Lung (tissue), 12 donors: ENCODE results near the gene GNAL. TPM values are rescaled to one million over a fixed set of nuclear protein-coding genes. Genes with fewer than 3 reads are reported as not detected.

Source experiments
- ATAC-seq: fragments of 200-7000 bp; cut with Tn5 transposase; one replicate; pipeline ENCODE4 v1.9.1; 2020; ENCODE audit warnings: moderate number of reproducible peaks; ENCODE audit not compliant: insufficient read depth, low FRiP score
- DNase-seq, 3 donors: peaks; one replicate each; pipeline ENCODE4 v3.0.0-alpha.2; 2013 to 2017
- H3K27ac ChIP-seq, 2 donors: one replicate each; pipeline ENCODE4 v1.5.1; 2013; ENCODE audit warnings: mild to moderate bottlenecking in 2 of 2, moderate library complexity in 2 of 2, control low read depth in 1 of 2, inconsistent platforms in 1 of 2, low read depth in 1 of 2, low read length in 1 of 2
- H3K27me3 ChIP-seq, 3 donors: one replicate each; pipeline ENCODE4 v1.5.1; 2013; ENCODE audit warnings: low read length in 2 of 3; ENCODE audit not compliant: control insufficient read depth in 3 of 3, insufficient read depth in 3 of 3
- H3K36me3 ChIP-seq, 4 donors: one replicate each; pipeline ENCODE4 v1.5.1; 2013; ENCODE audit warnings: low read length in 4 of 4, mild to moderate bottlenecking in 1 of 4, moderate library complexity in 1 of 4; ENCODE audit not compliant: control insufficient read depth in 4 of 4, insufficient read depth in 4 of 4
- H3K4me1 ChIP-seq, 5 donors: one replicate each; pipeline ENCODE4 v1.5.1; 2013; ENCODE audit warnings: low read length in 5 of 5, mild to moderate bottlenecking in 2 of 5, moderate library complexity in 1 of 5; ENCODE audit not compliant: control insufficient read depth in 5 of 5, insufficient read depth in 5 of 5
- H3K4me3 ChIP-seq: one replicate; pipeline ENCODE4 v1.5.1; 2013; ENCODE audit warnings: mild to moderate bottlenecking, control low read depth, moderate library complexity
- H3K9ac ChIP-seq, 2 donors: one replicate each; pipeline ENCODE4 v1.5.1; 2013; ENCODE audit warnings: low read length in 2 of 2, control low read depth in 1 of 2; ENCODE audit not compliant: insufficient read depth in 1 of 2
- H3K9me3 ChIP-seq, 4 donors: one replicate each; pipeline ENCODE4 v1.5.1; 2013; ENCODE audit warnings: low read length in 3 of 4, mild to moderate bottlenecking in 1 of 4, moderate library complexity in 1 of 4; ENCODE audit not compliant: control insufficient read depth in 4 of 4, insufficient read depth in 3 of 4
- WGBS, 2 donors: extraction: QIAGEN DNeasy Blood & Tissue Kit; methylation state at CpG; one replicate each; pipeline ENCODE4 v1.1.7; 2013; 5-methylcytosine and 5-hydroxymethylcytosine counted together
- polyA plus RNA-seq, 2 donors: library from polyadenylated mRNA; stranded (reverse); fragments of 200-250 nt; gene quantifications; one replicate each; pipeline ENCODE4 v1.2.1, GENCODE V29; 2013
- total RNA-seq, 2 donors: library from RNA; depleted of rRNA in 1 of 2; stranded (reverse); fragments of >200 nt in 1 of 2; gene quantifications; one replicate each; pipeline ENCODE4 v1.2.1, GENCODE V29; 2014 to 2021
- TF ChIP-seq, protein P1 (sequence below): IDR thresholded peaks from 2 replicates; pipeline ENCODE4 v1.5.1; 2012; ENCODE audit warnings: mild to moderate bottlenecking; ENCODE audit errors: control extremely low read depth, extremely low read depth
- donor health status: control.
- donor health status: control.
- donor health status: Bipolar disorder and iron deficiency.
- donor health status: healthy.
- donor health status: DM: yes; HTN: yes; CAD: no.

The GNAL gene
- total and polyA plus RNA-seq, 4 donors = 0.49 to 3.7 (median 2.5) TPM

DNA sequence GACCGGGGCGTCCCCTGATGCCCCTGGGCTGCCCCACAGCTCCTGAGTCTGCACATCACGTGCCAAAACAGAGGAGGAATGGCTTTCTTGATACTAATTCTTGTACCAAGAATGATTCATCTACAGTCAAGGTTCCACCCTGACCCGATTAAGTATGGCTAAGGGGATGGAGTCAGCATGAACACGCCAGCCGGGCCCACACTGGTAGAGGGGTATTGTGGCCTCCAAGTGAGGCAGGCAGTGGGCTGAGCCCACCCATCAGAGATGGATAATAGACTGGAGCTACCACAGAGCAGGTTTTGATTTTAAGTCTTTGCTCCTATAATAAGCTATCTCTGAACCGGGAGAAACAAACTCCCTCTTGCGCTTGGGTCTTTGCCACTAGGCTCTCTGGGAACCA, 17.9 kb upstream of the GNAL start:
- H3K4me1 ChIP-seq = no peaks in the 10 kb centered on the region

DNA sequence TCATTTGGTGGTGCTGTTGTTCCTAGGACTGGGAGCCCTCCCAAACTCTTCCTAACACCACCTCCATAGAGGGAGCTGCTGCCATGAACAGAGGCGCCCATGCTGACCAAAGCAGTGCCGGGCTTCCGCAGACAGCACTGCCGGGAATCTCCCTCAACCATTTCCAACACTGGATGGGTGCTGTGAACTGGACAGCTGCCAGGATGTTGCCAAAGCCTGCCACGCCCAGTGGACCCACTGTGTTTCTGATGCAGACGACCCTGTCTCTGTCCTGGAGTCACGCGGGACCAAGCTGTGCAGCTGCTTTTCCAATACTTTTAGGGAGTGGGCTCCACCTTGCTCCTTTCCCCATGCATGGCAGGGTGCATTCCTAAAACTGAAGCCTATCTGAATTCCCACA, 16.9 kb upstream of the GNAL start:
- Histone ChIP-seq H3K4me3 (no peak overlapping the region), H3K4me1 (no peaks in the 10 kb centered on the region), H3K27me3 (peaks cover 0 to 6% (median 0%) of the 10 kb centered on the region in 3 donors), H3K9ac (no peak overlapping the region), H3K36me3 (no peaks in the 10 kb centered on the region), H3K9me3 (peaks cover 0 to 2% (median 0%) of the 10 kb centered on the region in 4 donors), H3K27ac (no peak overlapping the region)
- DNase-seq (no peak), ATAC-seq (no peak)
- 94 to 95% methylated on average over 8 of the region's 8 CpGs for WGBS, 2 donors
- TF ChIP-seq, protein P1, sequence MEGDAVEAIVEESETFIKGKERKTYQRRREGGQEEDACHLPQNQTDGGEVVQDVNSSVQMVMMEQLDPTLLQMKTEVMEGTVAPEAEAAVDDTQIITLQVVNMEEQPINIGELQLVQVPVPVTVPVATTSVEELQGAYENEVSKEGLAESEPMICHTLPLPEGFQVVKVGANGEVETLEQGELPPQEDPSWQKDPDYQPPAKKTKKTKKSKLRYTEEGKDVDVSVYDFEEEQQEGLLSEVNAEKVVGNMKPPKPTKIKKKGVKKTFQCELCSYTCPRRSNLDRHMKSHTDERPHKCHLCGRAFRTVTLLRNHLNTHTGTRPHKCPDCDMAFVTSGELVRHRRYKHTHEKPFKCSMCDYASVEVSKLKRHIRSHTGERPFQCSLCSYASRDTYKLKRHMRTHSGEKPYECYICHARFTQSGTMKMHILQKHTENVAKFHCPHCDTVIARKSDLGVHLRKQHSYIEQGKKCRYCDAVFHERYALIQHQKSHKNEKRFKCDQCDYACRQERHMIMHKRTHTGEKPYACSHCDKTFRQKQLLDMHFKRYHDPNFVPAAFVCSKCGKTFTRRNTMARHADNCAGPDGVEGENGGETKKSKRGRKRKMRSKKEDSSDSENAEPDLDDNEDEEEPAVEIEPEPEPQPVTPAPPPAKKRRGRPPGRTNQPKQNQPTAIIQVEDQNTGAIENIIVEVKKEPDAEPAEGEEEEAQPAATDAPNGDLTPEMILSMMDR = no peak

More for the DNA sequence above, 17.9 kb upstream of the GNAL start:
- H3K27ac ChIP-seq = no peak overlapping the region
- no peaks in the 10 kb centered on the region for H3K27me3 ChIP-seq
- H3K36me3 ChIP-seq = no peaks in the 10 kb centered on the region
- WGBS, 2 donors = 88% methylated on average over 8 of the region's 8 CpGs
- no peaks in the 10 kb centered on the region for H3K9me3 ChIP-seq
- ATAC-seq = no peak
- no peak for DNase-seq
- H3K4me3 ChIP-seq = no peak overlapping the region
- no peak overlapping the region for H3K9ac ChIP-seq
- TF ChIP-seq, protein P1 = no peak

DNA sequence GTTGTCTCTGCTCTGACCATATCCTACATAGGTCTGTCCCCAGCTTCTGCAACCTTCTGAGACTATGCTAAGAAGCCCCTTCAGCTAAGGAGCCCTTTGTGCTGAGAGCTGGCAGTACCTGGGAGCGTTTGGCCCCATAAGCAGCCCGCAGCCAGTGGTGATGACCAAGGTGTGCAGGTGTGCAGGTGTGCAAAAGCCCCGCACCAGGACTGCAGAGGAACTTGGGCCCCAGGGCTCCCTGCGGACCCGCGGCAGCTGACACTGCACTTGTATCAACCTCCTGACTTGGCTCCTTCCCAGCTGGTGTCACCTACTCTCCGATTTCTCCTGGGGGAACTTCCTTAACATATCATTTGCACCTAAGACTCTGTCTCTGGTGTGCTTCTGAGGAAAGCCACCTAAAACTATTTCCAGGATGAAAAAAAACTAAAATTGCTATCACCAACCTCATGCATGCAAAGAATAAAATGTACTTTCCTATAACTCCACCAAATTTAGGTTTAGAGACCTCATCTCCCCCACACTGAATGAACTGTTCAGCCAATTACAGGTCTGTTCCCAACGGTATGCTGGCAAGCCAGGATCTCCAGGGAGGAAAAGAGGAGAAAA, 16.1 kb upstream of the GNAL start:
- no peaks in the 10 kb centered on the region for H3K36me3 ChIP-seq
- WGBS, 2 donors = 65 to 75% methylated on average over 8 of the region's 8 CpGs
- peaks cover 0 to 2% (median 0%) of the 10 kb centered on the region in 4 donors for H3K9me3 ChIP-seq
- TF ChIP-seq, protein P1 = no peak
- no peak for ATAC-seq
- DNase-seq = no peak
- no peaks in the 10 kb centered on the region for H3K4me1 ChIP-seq
- H3K27ac ChIP-seq = no peak overlapping the region
- no peak overlapping the region for H3K4me3 ChIP-seq
- peaks cover 0 to 10% (median 0%) of the 10 kb centered on the region in 3 donors for H3K27me3 ChIP-seq
- H3K9ac ChIP-seq = no peak overlapping the region

DNA sequence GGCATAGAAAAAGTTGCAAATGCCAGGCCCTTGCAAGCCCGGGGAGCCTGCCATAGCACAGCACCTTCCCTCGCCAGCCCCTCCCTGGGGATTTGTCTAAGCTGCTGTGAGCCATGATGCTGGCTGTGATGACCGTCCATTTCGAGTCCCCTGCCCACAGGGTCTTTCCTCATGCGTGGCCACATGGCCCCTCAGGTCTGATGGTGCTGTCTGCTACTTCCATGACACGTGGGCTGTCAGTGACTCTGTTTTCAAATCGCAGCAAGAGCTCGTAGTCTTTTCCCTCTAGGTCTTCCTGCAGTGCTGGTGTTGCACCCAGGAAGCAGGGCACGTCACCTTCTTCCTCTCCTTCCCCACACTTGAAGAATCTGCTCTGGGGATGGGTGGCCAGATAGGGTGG, 15.5 kb upstream of the GNAL start:
- Histone ChIP-seq H3K9ac (no peak overlapping the region), H3K4me1 (no peaks in the 10 kb centered on the region), H3K36me3 (no peaks in the 10 kb centered on the region), H3K4me3 (no peak overlapping the region), H3K9me3 (peaks cover 0 to 2% (median 0%) of the 10 kb centered on the region in 4 donors), H3K27ac (no peak overlapping the region), H3K27me3 (peaks cover 0 to 10% (median 0%) of the 10 kb centered on the region in 3 donors)
- TF ChIP-seq, protein P1 = no peak
- WGBS, 2 donors = 69% methylated on average over 9 of the region's 9 CpGs
- DNase-seq (no peak), ATAC-seq (no peak)
